ENCODE data around the gene IMPG2.

- TF ChIP-seq CTCF (tag by site-specific recombination; IDR thresholded peaks at IDR 0.05) (no peak), REST (tag by site-specific recombination; IDR thresholded peaks at IDR 0.05) (no peak), ZNF274 (IDR thresholded peaks at IDR 0.05; ENCODE audit: low read length) (no peak), ZNF274 (tag by site-specific recombination; IDR thresholded peaks at IDR 0.05; ENCODE audit: borderline replicate concordance) (no peak), TCF7L2 (IDR thresholded peaks at IDR 0.05; ENCODE audit: borderline replicate concordance, low read depth, low read length) (no peak), ZNF133 (tag by site-specific recombination; IDR thresholded peaks at IDR 0.05) (no peak), PBX3 (CRISPR knock-in tag; IDR thresholded peaks at IDR 0.05) (no peak)
These were observed 140.7 kb downstream of the IMPG2 start for GRCh38 chr3:101179637-101180036.

All from HEK293 (cell line).